NCI-H1436 (cell line): ENCODE results near the gene PGLYRP2.

Source experiments
- DNase-seq: peaks from one replicate; lab custom pipeline; 2025; lab: John Stamatoyannopoulos, UW

The PGLYRP2 gene

DNA sequence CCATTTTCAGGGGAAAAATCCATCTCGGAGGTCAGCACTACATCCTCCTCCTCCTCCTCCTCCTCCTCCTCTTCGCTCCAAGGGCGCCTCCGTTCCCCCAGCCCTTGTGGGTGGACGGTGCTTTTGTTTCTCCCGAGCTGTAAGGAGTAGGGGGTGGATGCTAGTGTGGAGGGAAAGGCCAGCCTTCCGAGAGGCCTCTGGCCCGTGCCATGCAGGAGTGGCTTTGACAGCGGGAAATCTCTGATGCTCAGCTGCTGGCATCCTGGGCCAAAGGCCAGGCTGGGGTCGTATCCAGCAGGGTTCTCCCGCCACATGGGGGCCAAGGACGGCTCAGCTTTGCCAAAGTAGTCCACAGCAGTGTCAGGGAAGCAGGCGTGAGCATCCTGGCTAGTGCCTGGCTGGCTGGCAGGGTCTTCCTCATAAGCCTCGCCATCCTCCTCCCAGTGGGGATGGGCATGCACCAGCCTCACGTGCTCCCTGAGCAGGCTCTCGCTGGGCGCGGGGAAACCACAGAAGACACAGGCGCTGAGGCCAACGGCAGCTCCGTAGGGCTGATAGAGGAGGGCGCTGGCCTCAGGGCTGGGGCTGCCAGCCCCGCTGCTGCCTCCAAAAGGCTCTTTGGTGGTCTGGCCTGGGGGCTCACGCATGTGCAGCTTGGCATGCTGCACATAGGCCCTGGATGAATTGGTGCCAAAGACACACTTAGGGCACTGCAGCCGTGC lies 40.1 kb downstream of the PGLYRP2 start:
- no peak for DNase-seq

- no peak for DNase-seq
Measured at GRCh38 chr19:15438577-15438976, 40.7 kb downstream of the PGLYRP2 start.

DNA sequence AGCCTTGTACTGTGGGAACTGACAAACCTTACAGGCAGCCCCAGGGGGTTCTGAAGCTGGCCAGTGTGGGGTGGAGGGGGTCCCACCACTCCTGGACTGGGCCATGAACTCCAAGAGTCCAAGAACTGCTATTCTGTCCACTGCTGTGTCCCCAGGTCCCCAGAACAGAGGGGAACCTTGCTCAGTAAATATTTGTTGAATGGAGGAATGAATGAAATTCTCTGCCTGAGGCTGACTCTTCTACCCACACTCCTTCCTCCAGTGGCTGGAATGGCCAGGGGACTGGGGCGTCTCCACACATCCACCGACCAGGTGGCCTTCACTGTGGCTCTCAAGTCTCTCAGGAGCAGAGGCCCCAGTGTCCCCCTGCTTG lies 41.2 kb downstream of the PGLYRP2 start:
- DNase-seq = no peak

DNA sequence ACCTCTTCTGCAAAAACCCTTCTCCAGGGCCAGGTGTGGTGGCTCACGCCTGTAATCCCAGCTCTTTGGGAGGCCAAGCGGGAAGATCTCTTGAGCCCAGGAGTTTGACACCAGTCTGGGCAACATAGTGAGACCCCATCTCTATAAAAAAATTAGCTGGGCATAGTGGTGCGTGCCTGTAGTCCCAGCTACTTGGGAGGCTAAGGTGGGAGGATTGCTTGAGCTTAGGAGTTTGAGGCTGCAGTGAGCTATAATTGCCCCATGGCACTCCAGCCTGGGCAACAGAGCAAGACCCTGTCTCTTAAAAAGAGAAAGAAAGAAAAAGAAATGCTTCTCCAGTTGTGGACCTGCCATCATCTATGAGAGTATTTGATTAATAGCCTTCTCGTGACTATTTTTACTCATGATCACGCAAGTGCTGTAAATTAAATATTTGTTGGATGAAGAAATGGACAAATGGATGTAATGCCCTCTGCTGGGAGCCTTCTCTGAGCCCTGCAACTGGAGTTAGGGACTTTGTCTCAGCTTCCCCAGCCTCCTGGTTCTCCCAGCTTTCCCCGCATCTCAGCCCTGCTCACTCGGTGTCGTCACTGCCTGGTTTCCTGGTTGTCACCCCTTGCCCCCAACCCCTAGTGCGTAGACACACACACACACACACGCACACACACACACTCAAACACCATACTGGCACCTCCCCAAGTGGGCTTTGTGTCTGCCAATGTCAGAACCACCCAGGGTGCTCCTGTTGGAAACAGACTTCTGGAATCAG lies 41.8 kb downstream of the PGLYRP2 start:
- no peak for DNase-seq

GRCh38 chr19:15436826-15437110 lies 42.5 kb downstream of the PGLYRP2 start:
- DNase-seq = no peak

DNA sequence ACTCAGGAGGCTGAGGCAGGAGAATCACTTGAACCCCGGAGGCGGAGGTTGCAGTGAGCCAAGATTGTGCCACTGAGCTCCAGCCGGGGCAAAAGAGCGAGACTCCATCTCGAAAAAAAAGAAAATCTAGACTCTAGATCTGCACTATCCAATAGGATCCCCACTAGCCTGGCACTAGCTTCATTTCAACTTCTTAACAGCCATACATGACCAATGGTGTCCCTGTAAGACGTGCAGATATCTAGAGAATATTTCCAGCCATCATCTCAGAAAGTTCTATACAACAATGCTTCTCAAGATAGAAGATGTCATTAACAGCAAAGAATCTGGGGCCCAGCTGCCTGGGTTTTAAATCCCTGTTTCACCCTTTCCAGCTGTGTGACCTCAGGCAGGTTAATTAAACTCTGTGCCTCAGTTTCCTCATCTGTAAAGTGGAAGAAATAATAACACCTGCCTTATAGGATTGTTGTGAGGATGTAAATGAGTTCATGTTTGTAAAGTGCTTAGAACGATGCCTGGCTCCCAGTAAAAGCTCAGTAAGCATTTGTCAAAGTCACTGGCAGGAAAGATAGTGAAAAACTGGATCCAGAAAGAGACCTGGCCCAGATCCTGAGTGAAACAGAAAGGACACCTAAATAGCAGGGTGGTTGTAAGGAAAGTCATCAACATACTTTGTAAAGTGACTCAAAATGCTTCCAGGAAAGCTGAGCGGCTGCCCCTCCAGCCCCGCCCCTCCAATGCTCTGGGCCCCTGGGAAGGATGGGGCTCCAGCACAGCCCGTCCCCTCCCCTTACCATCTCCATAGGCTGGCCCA lies 43.1 kb downstream of the PGLYRP2 start:
- no peak for DNase-seq

- DNase-seq = no peak
Measured at GRCh38 chr19:15433519-15434069, 45.7 kb downstream of the PGLYRP2 start.

GRCh38 chr19:15432629-15433518 lies 46.4 kb downstream of the PGLYRP2 start:
- peak; percentile 88 for DNase-seq

DNA sequence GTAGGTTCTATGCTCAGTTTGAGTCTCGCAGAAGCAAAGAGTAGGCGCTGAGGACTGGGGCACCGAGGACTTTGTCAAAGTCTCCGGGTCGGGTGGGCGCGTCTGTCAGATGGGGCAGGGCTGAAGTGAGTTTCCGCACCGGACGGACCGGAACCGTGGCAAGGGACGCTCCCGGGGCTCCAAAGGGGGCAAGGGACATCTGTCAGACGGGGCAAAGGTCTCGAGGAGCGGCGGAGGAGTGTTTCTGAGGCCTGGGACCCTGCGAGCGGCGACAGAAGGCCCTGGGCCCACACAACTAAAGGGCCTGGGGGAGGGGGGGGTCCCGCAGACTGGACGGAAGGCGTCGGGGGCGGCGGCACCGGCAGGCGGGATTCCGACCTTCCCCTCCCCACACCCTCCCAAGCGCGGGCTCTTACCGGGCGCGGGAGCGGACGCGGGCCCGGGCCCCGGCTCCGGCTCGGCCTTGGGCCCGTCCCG lies 47.2 kb downstream of the PGLYRP2 start:
- DNase-seq = no peak

DNA sequence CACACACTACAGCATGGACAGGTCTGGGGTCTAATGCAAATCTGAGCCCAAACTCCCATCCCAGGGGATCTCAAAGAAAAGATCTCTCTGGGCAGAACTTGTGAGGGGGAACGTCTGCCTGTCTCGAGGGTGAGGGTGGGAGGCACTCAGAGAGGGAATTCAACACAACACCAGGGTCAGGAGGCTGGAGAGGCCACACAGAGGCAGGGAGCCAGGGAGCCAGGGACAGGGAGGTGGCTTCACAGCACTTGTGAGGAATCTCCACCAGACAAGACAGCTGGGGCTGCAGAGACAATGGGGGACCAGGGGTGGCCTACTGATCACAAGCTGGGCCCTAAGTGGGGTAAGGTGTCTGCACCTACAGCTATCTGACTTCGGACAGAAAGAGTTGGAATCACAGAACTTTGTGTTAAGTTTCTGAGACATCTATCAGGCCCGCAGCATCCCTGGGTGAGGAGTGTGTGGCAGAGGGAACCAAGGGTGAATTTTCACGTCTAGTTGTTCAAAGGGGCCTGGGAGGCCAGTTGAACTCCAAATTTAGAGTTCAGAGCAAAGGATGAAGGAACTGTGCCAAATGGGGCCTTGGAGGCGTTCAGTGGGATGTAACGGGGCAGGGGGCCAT lies 47.8 kb downstream of the PGLYRP2 start:
- DNase-seq = no peak

- DNase-seq = no peak
Measured at GRCh38 chr19:15430526-15431120, 48.7 kb downstream of the PGLYRP2 start.

DNA sequence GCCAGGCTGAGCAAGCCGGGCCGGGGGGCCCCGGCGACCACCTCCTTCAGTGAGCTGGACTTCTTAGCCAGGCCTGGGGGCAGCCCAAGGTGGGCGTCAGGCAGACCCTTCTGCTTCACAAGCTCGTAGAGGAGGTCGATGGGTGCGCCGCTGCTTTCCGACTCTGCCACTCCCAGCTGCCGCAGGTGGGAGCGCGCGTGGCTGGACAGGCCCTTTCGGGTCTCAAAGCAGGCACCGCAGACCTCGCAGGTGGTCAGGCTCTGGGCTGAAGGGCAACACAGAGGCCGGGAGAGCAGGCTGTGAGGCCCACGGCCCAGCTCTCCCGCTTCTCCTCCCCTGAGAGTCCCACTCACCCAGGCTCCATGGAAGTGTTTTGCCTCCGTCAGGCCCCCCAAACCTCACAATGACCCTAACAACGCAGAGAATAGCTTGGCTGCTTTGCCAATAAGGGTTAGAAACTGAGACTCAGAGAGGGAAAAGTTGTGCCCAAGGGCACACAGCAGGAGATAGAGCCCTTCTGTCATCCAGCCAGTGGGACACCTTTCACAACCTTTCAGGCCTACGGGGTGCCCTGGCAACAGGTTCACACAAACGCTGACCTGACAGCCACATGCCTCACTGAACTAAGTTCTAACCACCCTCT lies 49.4 kb downstream of the PGLYRP2 start:
- DNase-seq = no peak

DNA sequence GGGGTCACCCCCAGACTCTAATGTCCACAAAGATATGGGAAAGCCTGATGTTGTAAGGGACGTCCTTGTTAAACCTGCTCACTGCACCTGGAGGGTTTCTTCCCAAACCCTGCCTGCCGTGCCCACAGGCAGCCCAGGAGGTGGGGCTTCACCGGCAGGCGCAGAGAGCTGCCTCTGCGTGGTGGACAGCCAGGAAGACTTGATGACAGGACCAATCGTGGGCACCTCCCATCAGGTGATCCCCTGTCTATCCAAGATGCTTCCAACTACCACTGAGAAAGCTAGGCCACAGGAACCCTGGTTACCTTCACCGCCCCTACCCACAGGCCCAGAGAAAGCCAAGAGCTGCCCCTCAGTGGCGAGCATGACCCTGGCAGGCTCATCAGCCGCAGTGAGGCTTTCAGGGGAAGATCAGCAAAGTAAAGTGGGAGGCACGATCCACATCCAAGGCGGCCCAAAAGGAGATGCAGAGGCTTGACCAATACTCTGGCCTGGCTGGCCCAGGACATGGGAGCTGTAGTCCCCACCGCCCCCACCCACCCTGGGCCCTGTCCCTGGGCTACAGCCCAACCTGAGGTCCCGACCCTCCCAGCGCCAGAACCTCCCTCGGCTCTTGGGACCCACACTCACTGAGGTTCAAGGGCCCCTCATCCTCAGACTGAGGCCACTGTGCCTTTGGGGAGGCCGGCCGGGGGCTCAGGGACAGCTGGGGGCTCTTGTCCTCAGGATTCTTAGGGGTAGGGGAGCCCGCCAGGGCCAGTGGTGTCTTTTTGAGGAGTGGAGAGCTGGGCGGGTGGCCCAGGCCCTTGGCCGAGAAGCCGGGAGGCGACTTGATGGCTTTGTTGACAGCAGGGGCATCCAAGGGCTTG lies 50.1 kb downstream of the PGLYRP2 start:
- DNase-seq = no peak

GRCh38 chr19:15427991-15428471 lies 51.3 kb downstream of the PGLYRP2 start:
- DNase-seq = no peak

DNA sequence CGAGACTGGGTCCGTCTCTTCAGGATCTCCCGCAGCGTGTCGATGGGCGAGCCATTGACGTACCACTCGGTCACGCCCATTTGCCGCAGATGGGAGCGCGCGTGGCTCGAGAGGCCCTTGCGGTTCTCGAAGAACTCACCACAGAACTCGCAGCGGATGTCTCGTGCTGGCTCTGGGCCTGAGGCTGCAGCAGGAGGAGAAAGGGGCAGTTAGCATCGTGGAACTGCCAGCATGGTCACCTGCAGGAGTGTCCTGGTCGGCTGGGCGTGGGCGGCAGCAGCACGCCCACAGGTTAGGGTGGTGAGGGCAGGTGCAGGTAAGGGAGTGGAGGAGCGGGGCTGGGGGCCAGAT lies 52.0 kb downstream of the PGLYRP2 start:
- DNase-seq = no peak

GRCh38 chr19:15426485-15427349 lies 52.6 kb downstream of the PGLYRP2 start:
- DNase-seq = no peak

GRCh38 chr19:15425321-15425950 lies 53.9 kb downstream of the PGLYRP2 start:
- no peak for DNase-seq
